Stimulated activated CD4-positive, alpha-beta T cell treated with anti-CD3 and anti-CD28 coated beads, Interleukin-4, amount 100 ng/mL, for 48 hours (primary cell): ENCODE data around the gene GSG1L.

Source experiments
- DNase-seq, 2 donors: peaks; one replicate each; pipeline ENCODE4 v3.0.0-alpha.2; 2020; ENCODE audit warnings: low read depth in 2 of 2

The GSG1L gene

GRCh38 chr16:27775254-27775653 is 288.3 kb downstream of the GSG1L start:
- no peak for DNase-seq

GRCh38 chr16:27774779-27775178 is 288.7 kb downstream of the GSG1L start:
- no peak for DNase-seq

GRCh38 chr16:27773344-27773743 is 290.2 kb downstream of the GSG1L start:
- no peak for DNase-seq

GRCh38 chr16:27772093-27772825 is 291.3 kb downstream of the GSG1L start:
- DNase-seq = no peak

- DNase-seq = no peak
Observed at GRCh38 chr16:27771201-27771910, 292.2 kb downstream of the GSG1L start.

GRCh38 chr16:27770271-27771196 is 293.0 kb downstream of the GSG1L start:
- DNase-seq = no peak

- DNase-seq = no peak
Observed at GRCh38 chr16:27769561-27770255, 293.8 kb downstream of the GSG1L start.

GRCh38 chr16:27768651-27769272 is 294.8 kb downstream of the GSG1L start:
- no peak for DNase-seq

GRCh38 chr16:27767971-27768591 is 295.4 kb downstream of the GSG1L start:
- no peak for DNase-seq

GRCh38 chr16:27767081-27767480 is 296.4 kb downstream of the GSG1L start:
- DNase-seq = no peak

- DNase-seq = no peak
Observed at GRCh38 chr16:27766236-27766925, 297.1 kb downstream of the GSG1L start.

- DNase-seq = no peak
Observed at GRCh38 chr16:27764869-27765675, 298.4 kb downstream of the GSG1L start.

- DNase-seq = no peak
Observed at GRCh38 chr16:27764427-27764826, 299.1 kb downstream of the GSG1L start.

GRCh38 chr16:27762441-27762840 is 301.1 kb downstream of the GSG1L start:
- DNase-seq = no peak

GRCh38 chr16:27761816-27762215 is 301.7 kb downstream of the GSG1L start:
- DNase-seq = no peak

GRCh38 chr16:27760789-27761176 is 302.7 kb downstream of the GSG1L start:
- DNase-seq = no peak

- DNase-seq = no peak
Observed at GRCh38 chr16:27759967-27760788, 303.3 kb downstream of the GSG1L start.

- DNase-seq = no peak
Observed at GRCh38 chr16:27759301-27759871, 304.1 kb downstream of the GSG1L start.
